ENCODE results near the gene RPS21.

RPS21 gene

GRCh38 chr20:62354031-62354808, 32.7 kb upstream of the RPS21 start:
- no peak for DNase-seq

GRCh38 chr20:62354811-62355341, 32.0 kb upstream of the RPS21 start:
- DNase-seq: no peak

- no peak for DNase-seq
These were observed 31.4 kb upstream of the RPS21 start for GRCh38 chr20:62355516-62355877.

- no peak for DNase-seq
These were observed 30.9 kb upstream of the RPS21 start for GRCh38 chr20:62355878-62356588.

- no peak for DNase-seq
These were observed 30.2 kb upstream of the RPS21 start for GRCh38 chr20:62356589-62357186.

- no peak for DNase-seq
These were observed 29.7 kb upstream of the RPS21 start for GRCh38 chr20:62357187-62357667.

GRCh38 chr20:62357681-62358080, 29.2 kb upstream of the RPS21 start:
- no peak for DNase-seq

GRCh38 chr20:62358171-62359042, 28.5 kb upstream of the RPS21 start:
- no peak for DNase-seq

GRCh38 chr20:62359043-62359490, 27.8 kb upstream of the RPS21 start:
- DNase-seq: no peak

- no peak for DNase-seq
These were observed 27.3 kb upstream of the RPS21 start for GRCh38 chr20:62359491-62360121.

- no peak for DNase-seq
These were observed 25.8 kb upstream of the RPS21 start for GRCh38 chr20:62360854-62361798.

- DNase-seq: no peak
These were observed 24.9 kb upstream of the RPS21 start for GRCh38 chr20:62361799-62362589.

GRCh38 chr20:62362590-62362940, 24.3 kb upstream of the RPS21 start:
- DNase-seq: no peak

GRCh38 chr20:62362991-62363919, 23.6 kb upstream of the RPS21 start:
- no peak for DNase-seq

GRCh38 chr20:62363920-62364851, 22.7 kb upstream of the RPS21 start:
- no peak for DNase-seq

GRCh38 chr20:62364911-62365736, 21.8 kb upstream of the RPS21 start:
- DNase-seq: no peak

All from activated CD4-positive, alpha-beta T cell treated with anti-CD3 and anti-CD28 coated beads, Interleukin-2, amount 50 U/mL, for 4 hours (primary cell).